IMR-90 (cell line): ENCODE results near the gene RAB3C. TPM values are rescaled to one million over a fixed set of nuclear protein-coding genes. Genes with fewer than 3 reads are reported as not detected.

ENCODE experiments used
- ATAC-seq: fragments of 200-7000 bp; cut with Tn5 transposase; 2 replicates; pipeline ENCODE4 v1.9.1; 2020; ENCODE audit warnings: low read depth, mild to moderate bottlenecking, moderate library complexity
- BruUV-seq: library from RNA; stranded (reverse); fragments of 400-500 nt; replicated peaks from 2 replicates; lab custom pipeline; 2021; lab: Mats Ljungman, UMichigan
- CTCF ChIA-PET: fragments of 300-600 bp; formaldehyde crosslinking; extraction: SDS; loops from one replicate; lab custom pipeline; 2021; ENCODE audit warnings: antibody characterized with exemption; lab: Yijun Ruan, JAX
- POLR2A ChIA-PET: fragments of 300-600 bp; sonication (Branson Sonifier 250); formaldehyde crosslinking; loops from one replicate; lab custom pipeline; 2022; ENCODE audit warnings: antibody characterized with exemption; ENCODE audit not compliant: unreplicated experiment; lab: Charles Lee
- DNase-seq: peaks from one replicate; pipeline ENCODE4 v3.0.0; 2013
- H2AFZ ChIP-seq: replicated peaks from 2 replicates; pipeline ENCODE3; 2013; ENCODE audit warnings: low read length, mild to moderate bottlenecking; ENCODE audit not compliant: poor library complexity
- H2AK5ac ChIP-seq: 2 replicates; pipeline ENCODE4 v1.6.1; 2013; ENCODE audit warnings: low read depth, low read length, inconsistent platforms
- H2AK9ac ChIP-seq: replicated peaks from 2 replicates; pipeline ENCODE3; 2013; ENCODE audit warnings: mild to moderate bottlenecking, low read depth, low read length, moderate library complexity; ENCODE audit not compliant: poor library complexity
- H2BK120ac ChIP-seq: 2 replicates; pipeline ENCODE4 v1.6.1; 2013; ENCODE audit warnings: low read depth, low read length, inconsistent platforms
- H2BK15ac ChIP-seq: 3 replicates; pipeline ENCODE4 v1.6.1; 2013; ENCODE audit warnings: low read depth, low read length, inconsistent platforms
- H2BK20ac ChIP-seq: 2 replicates; pipeline ENCODE4 v1.6.1; 2013; ENCODE audit warnings: low read depth, mild to moderate bottlenecking, inconsistent platforms, low read length, moderate library complexity
- H2BK5ac ChIP-seq: 2 replicates; pipeline ENCODE4 v1.6.1; 2013; ENCODE audit warnings: mild to moderate bottlenecking, low read depth, low read length, inconsistent platforms; ENCODE audit not compliant: poor library complexity, severe bottlenecking
- H3K14ac ChIP-seq: replicated peaks from 2 replicates; pipeline ENCODE4 v1.6.1; 2013; ENCODE audit warnings: low read depth, low read length, inconsistent platforms
- H3K18ac ChIP-seq: 2 replicates; pipeline ENCODE4 v1.6.1; 2013; ENCODE audit warnings: low read depth, low read length, control low read depth
- H3K23ac ChIP-seq: 2 replicates; pipeline ENCODE4 v1.6.1; 2013; ENCODE audit warnings: low read depth, low read length, inconsistent platforms
- H3K27ac ChIP-seq: 2 replicates; pipeline ENCODE4 v1.5.1; 2013; ENCODE audit warnings: mild to moderate bottlenecking, control low read depth, low read length; ENCODE audit not compliant: insufficient read depth
- H3K27me3 ChIP-seq: 2 replicates; pipeline ENCODE4 v1.6.1; 2013; ENCODE audit warnings: low read length; ENCODE audit not compliant: control insufficient read depth, insufficient read depth
- H3K36me3 ChIP-seq: 2 replicates; pipeline ENCODE4 v1.6.1; 2013; ENCODE audit warnings: low read length, mixed read lengths; ENCODE audit not compliant: control insufficient read depth, insufficient read depth
- H3K4ac ChIP-seq: 2 replicates; pipeline ENCODE4 v1.6.1; 2013; ENCODE audit warnings: low read depth, low read length, inconsistent platforms
- H3K4me1 ChIP-seq: 2 replicates; pipeline ENCODE4 v1.6.1; 2013; ENCODE audit warnings: low read length, mixed read lengths; ENCODE audit not compliant: control insufficient read depth, insufficient read depth
- H3K4me2 ChIP-seq: 2 replicates; pipeline ENCODE4 v1.6.1; 2013; ENCODE audit warnings: low read depth, mild to moderate bottlenecking, control low read depth, low read length, moderate library complexity
- H3K4me3 ChIP-seq: 2 replicates; pipeline ENCODE4 v1.5.1; 2013; ENCODE audit warnings: low read depth, mild to moderate bottlenecking, control low read depth, low read length, moderate library complexity; ENCODE audit not compliant: insufficient read depth
- H3K56ac ChIP-seq: 2 replicates; pipeline ENCODE4 v1.6.1; 2013; ENCODE audit warnings: low read length, inconsistent platforms; ENCODE audit not compliant: insufficient read depth; ENCODE audit errors: extremely low read depth
- H3K79me1 ChIP-seq, 2 experiments: 2 replicates each; pipeline ENCODE4 v1.6.1; 2013; ENCODE audit warnings: low read length in 2 of 2, inconsistent platforms in 1 of 2, low read depth in 1 of 2
- H3K9ac ChIP-seq: 2 replicates; pipeline ENCODE4 v1.6.1; 2013; ENCODE audit warnings: low read depth, low read length, control low read depth
- H3K9me1 ChIP-seq: 2 replicates; pipeline ENCODE4 v1.6.1; 2013; ENCODE audit warnings: low read length, inconsistent platforms; ENCODE audit not compliant: insufficient read depth
- H3K9me3 ChIP-seq: 2 replicates; pipeline ENCODE4 v1.6.1; 2013; ENCODE audit warnings: low read length; ENCODE audit not compliant: control insufficient read depth, insufficient read depth
- H4K20me1 ChIP-seq: 2 replicates; pipeline ENCODE4 v1.6.1; 2013; ENCODE audit warnings: low read length, inconsistent platforms; ENCODE audit not compliant: insufficient read depth
- H4K5ac ChIP-seq: 2 replicates; pipeline ENCODE4 v1.6.1; 2013; ENCODE audit warnings: mild to moderate bottlenecking, low read depth, low read length, control low read depth
- H4K8ac ChIP-seq, 2 experiments: 2 replicates each; pipeline ENCODE4 v1.6.1; 2013; ENCODE audit warnings: low read depth in 2 of 2, low read length in 2 of 2, control low read depth in 1 of 2, inconsistent platforms in 1 of 2
- H4K91ac ChIP-seq: 2 replicates; pipeline ENCODE4 v1.6.1; 2013; ENCODE audit warnings: low read depth, low read length, inconsistent platforms; ENCODE audit not compliant: insufficient read depth
- CEBPB ChIP-seq: IDR thresholded peaks from 2 replicates; pipeline ENCODE4 v1.6.1; 2012; ENCODE audit warnings: low read depth, low read length, improper control_type of control experiment
- CHD1 ChIP-seq: IDR thresholded peaks from 2 replicates; pipeline ENCODE4 v1.6.1; 2012; ENCODE audit warnings: low read depth, low read length, improper control_type of control experiment
- CTCF ChIP-seq: conservative IDR thresholded peaks from 2 replicates; pipeline ENCODE4 v1.5.1; 2012; ENCODE audit warnings: mild to moderate bottlenecking, low read depth, low read length, improper control_type of control experiment
- MAFK ChIP-seq: IDR thresholded peaks from 2 replicates; pipeline ENCODE4 v1.6.1; 2012; ENCODE audit warnings: low read depth, low read length, improper control_type of control experiment
- MAZ ChIP-seq: IDR thresholded peaks from 2 replicates; pipeline ENCODE4 v1.6.1; 2012; ENCODE audit warnings: low read depth, mild to moderate bottlenecking, low read length, improper control_type of control experiment, moderate library complexity, borderline replicate concordance
- RAD21 ChIP-seq: IDR thresholded peaks from 2 replicates; pipeline ENCODE4 v1.6.1; 2012; ENCODE audit warnings: low read length, improper control_type of control experiment
- WGBS, 2 experiments: methylation state at CpG; one replicate each; pipeline versions ENCODE4 v1.1.5 to v1.1.7; 2013; ENCODE audit warnings: missing lambda C conversion rate in 2 of 2; ENCODE audit not compliant: insufficient read length in 1 of 2; ENCODE audit errors: extremely low coverage in 2 of 2; 5-methylcytosine and 5-hydroxymethylcytosine counted together
- dilution Hi-C: fragments of 300-500 bp; cut with HindIII; formaldehyde crosslinking; loops from one replicate; pipeline ENCODE4 v1.14.3; 2018; ENCODE audit warnings: low sequenced_read_pairs; ENCODE audit not compliant: unreplicated experiment
- in situ Hi-C: fragments of 300-500 bp; cut with MboI; formaldehyde crosslinking; loops from 3 replicates; pipeline ENCODE4 v1.14.3; 2019; ENCODE audit warnings: low sequenced_read_pairs, inconsistent platforms, mixed read lengths
- intact Hi-C: fragments of 100-400 bp; cut with micrococcal nuclease; formaldehyde crosslinking; loops from 2 replicates; pipeline ENCODE4 v1.10.0; 2022
- polyA plus RNA-seq, 3 experiments: library from polyadenylated mRNA; depleted of rRNA; stranded (reverse); fragments of >200 nt; gene quantifications; 2 replicates each; pipeline ENCODE4 v1.2.3, GENCODE V29; 2012; ENCODE audit warnings: low replicate concordance in 1 of 3
- total RNA-seq: library from RNA; depleted of rRNA; stranded (reverse); fragments of >200 nt; gene quantifications from 2 replicates; pipeline ENCODE4 v1.2.3, GENCODE V29; 2012

RAB3C gene
- total and polyA plus RNA-seq, 2 of the 4 experiments (the other 2 are of a cell fraction) = not detected

- H2BK120ac ChIP-seq = no peak overlapping the region
- no peak for ATAC-seq
- dilution Hi-C loops = no loop called here
- H3K4me1 ChIP-seq = no peaks in the 10 kb centered on the region
- H4K5ac ChIP-seq = no peak overlapping the region
- H2AFZ ChIP-seq = no peak overlapping the region
- TF ChIP-seq CEBPB = 0 out of 2 replicates have a peak, but pooled peaks have one; percentile 31
- no peak for TF ChIP-seq MAZ
- no peak for TF ChIP-seq MAFK
- TF ChIP-seq RAD21 = no peak
- TF ChIP-seq CTCF = no peak
- no peak for TF ChIP-seq CHD1
- intact Hi-C loops = no loop called here
- in situ Hi-C loops = no loop called here
- H3K36me3 ChIP-seq = no peaks in the 10 kb centered on the region
- H3K9ac ChIP-seq = no peak overlapping the region
- no peak overlapping the region for H4K91ac ChIP-seq
- H3K18ac ChIP-seq = no peak overlapping the region
- no peaks in the 10 kb centered on the region for H4K20me1 ChIP-seq
- H3K4me2 ChIP-seq = no peak overlapping the region
- no peak overlapping the region for H3K56ac ChIP-seq
- H3K4ac ChIP-seq = no peak overlapping the region
- 80% methylated on average over 1 of the region's 5 CpGs; no CpG with 5 or more reads in 1 of the 2 experiments for WGBS, 2 experiments
- no peak overlapping the region for H3K23ac ChIP-seq
- H3K9me3 ChIP-seq = no peaks in the 10 kb centered on the region
- no peak overlapping the region for H3K27ac ChIP-seq
- no peaks in the 10 kb centered on the region for H3K27me3 ChIP-seq
- no peak overlapping the region for H4K8ac ChIP-seq
- no peak overlapping the region for H2AK9ac ChIP-seq
- ChIA-PET CTCF (no interaction called here), POLR2A (no interaction called here)
- H2BK15ac ChIP-seq = no peak overlapping the region
- H3K4me3 ChIP-seq = no peak overlapping the region
- no peaks in the 10 kb centered on the region for H3K79me1 ChIP-seq
- no peaks in the 10 kb centered on the region; the same call in 1 of the 2 replicates for H3K9me1 ChIP-seq
- no TSS peak for BruUV-seq
- DNase-seq = no peak
- no peak overlapping the region for H2BK20ac ChIP-seq
- no peak overlapping the region for H3K14ac ChIP-seq
- H2BK5ac ChIP-seq = no peak overlapping the region
- no peak overlapping the region for H2AK5ac ChIP-seq
These were observed 218.1 kb downstream of the RAB3C start for GRCh38 chr5:58800861-58801540.
